Effector CD4-positive, alpha-beta T cell (primary cell): Measurements from ENCODE around the gene AGBL3.
"Not testable (repeated sequence)": the region's sequence is repeated elsewhere in the genome, so short reads cannot be mapped to it uniquely, and the experiment has no call there.

Experiments
- DNase-seq: peaks from one replicate; pipeline ENCODE4 v3.0.0-alpha.2; 2020

The AGBL3 gene

GRCh38 chr7:134966691-134967090 lies 19.6 kb upstream of the AGBL3 start:
- DNase-seq, result no peak

- DNase-seq, result no peak
Observed at GRCh38 chr7:134968110-134968509, 18.2 kb upstream of the AGBL3 start.

- DNase-seq, result not testable (repeated sequence)
Observed at GRCh38 chr7:134981645-134982044, 4.7 kb upstream of the AGBL3 start.

GRCh38 chr7:134985894-134986362 lies 380 bp upstream of the AGBL3 start:
- DNase-seq, result no peak

- DNase-seq, result no peak
Observed at GRCh38 chr7:134988161-134988560, 1.9 kb downstream of the AGBL3 start.

- DNase-seq, result no peak
Observed at GRCh38 chr7:134991469-134992339, 5.4 kb downstream of the AGBL3 start.

GRCh38 chr7:134992626-134993179 lies 6.4 kb downstream of the AGBL3 start:
- no peak for DNase-seq

GRCh38 chr7:134993877-134994456 lies 7.7 kb downstream of the AGBL3 start:
- no peak for DNase-seq

- DNase-seq, result no peak
Observed at GRCh38 chr7:134995239-134996096, 9.2 kb downstream of the AGBL3 start.

- DNase-seq, result no peak
Observed at GRCh38 chr7:134996097-134996550, 9.8 kb downstream of the AGBL3 start.

- DNase-seq, result no peak
Observed at GRCh38 chr7:134997214-134997885, 11.0 kb downstream of the AGBL3 start.

GRCh38 chr7:134999136-134999535 lies 12.8 kb downstream of the AGBL3 start:
- DNase-seq, result no peak

- no peak for DNase-seq
Observed at GRCh38 chr7:135001390-135002165, 15.3 kb downstream of the AGBL3 start.

GRCh38 chr7:135012229-135012628 lies 25.9 kb downstream of the AGBL3 start:
- no peak for DNase-seq

- no peak for DNase-seq
Observed at GRCh38 chr7:135023622-135024021, 37.3 kb downstream of the AGBL3 start.

- no peak for DNase-seq
Observed at GRCh38 chr7:135035252-135035651, 48.9 kb downstream of the AGBL3 start.

GRCh38 chr7:135067017-135067416 lies 80.7 kb downstream of the AGBL3 start:
- DNase-seq, result not testable (repeated sequence)

GRCh38 chr7:135074096-135074495 lies 87.8 kb downstream of the AGBL3 start:
- DNase-seq, result no peak

- DNase-seq, result no peak
Observed at GRCh38 chr7:135074531-135074930, 88.2 kb downstream of the AGBL3 start.

GRCh38 chr7:135075716-135076115 lies 89.4 kb downstream of the AGBL3 start:
- no peak for DNase-seq

- DNase-seq, result no peak
Observed at GRCh38 chr7:135076882-135077281, 90.6 kb downstream of the AGBL3 start.
